ENCODE data around the gene TSEN54. TPM values are rescaled to one million over a fixed set of nuclear protein-coding genes. Genes with fewer than 3 reads are reported as not detected.

TSEN54 gene
- total RNA-seq, 2 experiments from 2014 or later: 55.6 to 60.5 TPM

- DNase-seq: no peak
- H3K27ac Mint-ChIP-seq: no peak overlapping the region
- H3K9me3 Mint-ChIP-seq: no peaks in the 10 kb centered on the region
- peaks cover 5% of the 10 kb centered on the region for H3K36me3 Mint-ChIP-seq (ENCODE audit: low read depth)
- H3K27me3 Mint-ChIP-seq: no peaks in the 10 kb centered on the region
- H3K4me3 Mint-ChIP-seq: no peak overlapping the region
- no peaks in the 10 kb centered on the region for H3K4me1 Mint-ChIP-seq
- ChIA-PET CTCF (interaction anchor here (1.0 kb wide), 1 partner anchor 15 kb away, joined by 4 read pairs; no protein-coding TSS in a partner anchor), POLR2A (no interaction called here)
These were observed 14.1 kb upstream of the TSEN54 start for GRCh38 chr17:75502072-75502720.

GRCh38 chr17:75502721-75503329 lies 13.5 kb upstream of the TSEN54 start:
- CTCF ChIA-PET: interaction anchor here (0.9 to 1.0 kb wide), 2 partner anchors 13 to 15 kb away, joined by 3 to 4 read pairs; partner anchors contain the start of gene TSEN54
- no peak for DNase-seq
- H3K4me3 Mint-ChIP-seq: no peak overlapping the region
- POLR2A ChIA-PET: interaction anchor here (1.0 to 1.4 kb wide), 2 partner anchors 14 to 15 kb away, joined by 4 to 5 read pairs; partner anchors contain the start of gene TSEN54
- H3K27ac Mint-ChIP-seq: no peak overlapping the region
- H3K27me3 Mint-ChIP-seq: no peaks in the 10 kb centered on the region
- H3K9me3 Mint-ChIP-seq: no peaks in the 10 kb centered on the region
- no peaks in the 10 kb centered on the region for H3K4me1 Mint-ChIP-seq
- peaks cover 2% of the 10 kb centered on the region for H3K36me3 Mint-ChIP-seq (ENCODE audit: low read depth)

GRCh38 chr17:75503337-75503950 lies 12.9 kb upstream of the TSEN54 start:
- POLR2A ChIA-PET: interaction anchor here (0.9 to 1.4 kb wide), 3 partner anchors 13 to 16 kb away, joined by 4 to 5 read pairs (median 4); partner anchors contain the start of gene TSEN54
- CTCF ChIA-PET: interaction anchor here (0.9 to 1.1 kb wide), 3 partner anchors 13 to 78 kb away, joined by 3 to 4 read pairs (median 3); partner anchors contain the start of gene TSEN54

GRCh38 chr17:75503976-75504346 lies 12.4 kb upstream of the TSEN54 start:
- no peaks in the 10 kb centered on the region for H3K27me3 Mint-ChIP-seq
- POLR2A ChIA-PET: interaction anchor here (0.9 to 1.4 kb wide), 2 partner anchors 12 to 14 kb away, joined by 4 to 5 read pairs; partner anchors contain the start of gene TSEN54

More at GRCh38 chr17:75503337-75503950, 12.9 kb upstream of the TSEN54 start:
- no peak for DNase-seq
- H3K27ac Mint-ChIP-seq: no peak overlapping the region
- no peaks in the 10 kb centered on the region for H3K27me3 Mint-ChIP-seq
- peaks cover under 1% of the 10 kb centered on the region for H3K36me3 Mint-ChIP-seq (ENCODE audit: low read depth)
- H3K4me3 Mint-ChIP-seq: no peak overlapping the region
- H3K9me3 Mint-ChIP-seq: no peaks in the 10 kb centered on the region
- no peaks in the 10 kb centered on the region for H3K4me1 Mint-ChIP-seq

GRCh38 chr17:75504347-75505151 lies 11.8 kb upstream of the TSEN54 start:
- no peaks in the 10 kb centered on the region for H3K36me3 Mint-ChIP-seq (ENCODE audit: low read depth)
- DNase-seq: peak; percentile 44
- CTCF ChIA-PET: interaction anchor here (0.6 to 1.1 kb wide), 2 partner anchors 75 to 80 kb away, joined by 3 read pairs; no protein-coding TSS in a partner anchor

More at GRCh38 chr17:75503976-75504346, 12.4 kb upstream of the TSEN54 start:
- Mint-ChIP-seq H3K9me3 (no peaks in the 10 kb centered on the region), H3K27ac (no peak overlapping the region), H3K4me3 (no peak overlapping the region), H3K4me1 (no peaks in the 10 kb centered on the region), H3K36me3 (ENCODE audit: low read depth) (no peaks in the 10 kb centered on the region)
- no peak for DNase-seq
- CTCF ChIA-PET: interaction anchor here (1.1 kb wide), 1 partner anchor 79 kb away, joined by 3 read pairs; no protein-coding TSS in a partner anchor

GRCh38 chr17:75505152-75505409 lies 11.2 kb upstream of the TSEN54 start:
- Mint-ChIP-seq H3K4me3 (no peak overlapping the region), H3K27me3 (no peaks in the 10 kb centered on the region), H3K36me3 (ENCODE audit: low read depth) (no peaks in the 10 kb centered on the region), H3K27ac (no peak overlapping the region), H3K9me3 (no peaks in the 10 kb centered on the region), H3K4me1 (no peaks in the 10 kb centered on the region)
- no peak for DNase-seq
- POLR2A ChIA-PET: interaction anchor here (0.8 kb wide), 1 partner anchor 18 kb away, joined by 3 read pairs; no protein-coding TSS in a partner anchor
- CTCF ChIA-PET: interaction anchor here (0.6 kb wide), 1 partner anchor 75 kb away, joined by 3 read pairs; no protein-coding TSS in a partner anchor

More at GRCh38 chr17:75504347-75505151, 11.8 kb upstream of the TSEN54 start:
- no peak overlapping the region for H3K27ac Mint-ChIP-seq
- POLR2A ChIA-PET: interaction anchor here (0.8 to 1.4 kb wide), 2 partner anchors 12 to 17 kb away, joined by 3 to 5 read pairs; partner anchors contain the start of gene TSEN54
- H3K27me3 Mint-ChIP-seq: no peaks in the 10 kb centered on the region
- no peak overlapping the region for H3K4me3 Mint-ChIP-seq
- H3K9me3 Mint-ChIP-seq: no peaks in the 10 kb centered on the region
- no peaks in the 10 kb centered on the region for H3K4me1 Mint-ChIP-seq

- no peaks in the 10 kb centered on the region for H3K36me3 Mint-ChIP-seq (ENCODE audit: low read depth)
- no peaks in the 10 kb centered on the region for H3K27me3 Mint-ChIP-seq
- H3K4me1 Mint-ChIP-seq: no peaks in the 10 kb centered on the region
- no peak overlapping the region for H3K27ac Mint-ChIP-seq
- ChIA-PET CTCF (no interaction called here), POLR2A (no interaction called here)
- H3K4me3 Mint-ChIP-seq: no peak overlapping the region
- no peaks in the 10 kb centered on the region for H3K9me3 Mint-ChIP-seq
- no peak for DNase-seq
These were observed 10.7 kb upstream of the TSEN54 start for GRCh38 chr17:75505640-75506039.

GRCh38 chr17:75506134-75506533 lies 10.2 kb upstream of the TSEN54 start:
- Mint-ChIP-seq H3K4me1 (no peaks in the 10 kb centered on the region), H3K27me3 (no peaks in the 10 kb centered on the region), H3K27ac (no peak overlapping the region), H3K36me3 (ENCODE audit: low read depth) (no peaks in the 10 kb centered on the region), H3K9me3 (no peaks in the 10 kb centered on the region), H3K4me3 (no peak overlapping the region)
- no peak for DNase-seq
- CTCF ChIA-PET: no interaction called here
- POLR2A ChIA-PET: no interaction called here

- no peaks in the 10 kb centered on the region for H3K36me3 Mint-ChIP-seq (ENCODE audit: low read depth)
- no peak overlapping the region for H3K4me3 Mint-ChIP-seq
- no peak overlapping the region for H3K27ac Mint-ChIP-seq
- no peaks in the 10 kb centered on the region for H3K4me1 Mint-ChIP-seq
- no peaks in the 10 kb centered on the region for H3K27me3 Mint-ChIP-seq
- ChIA-PET CTCF (no interaction called here), POLR2A (interaction anchor here (1.4 kb wide), 1 partner anchor 9 kb away, joined by 3 read pairs; no protein-coding TSS in a partner anchor)
- DNase-seq: no peak
- H3K9me3 Mint-ChIP-seq: no peaks in the 10 kb centered on the region
These were observed 9.4 kb upstream of the TSEN54 start for GRCh38 chr17:75506888-75507287.

GRCh38 chr17:75507733-75508719 lies 8.3 kb upstream of the TSEN54 start:
- Mint-ChIP-seq H3K9me3 (no peaks in the 10 kb centered on the region), H3K4me1 (no peaks in the 10 kb centered on the region), H3K27me3 (no peaks in the 10 kb centered on the region), H3K27ac (no peak overlapping the region), H3K4me3 (no peak overlapping the region), H3K36me3 (ENCODE audit: low read depth) (no peaks in the 10 kb centered on the region)
- no peak for DNase-seq
- POLR2A ChIA-PET: interaction anchor here (1.4 kb wide), 1 partner anchor 10 kb away, joined by 3 read pairs; no protein-coding TSS in a partner anchor
- CTCF ChIA-PET: interaction anchor here (0.5 kb wide), 1 partner anchor 96 kb away, joined by 4 read pairs; no protein-coding TSS in a partner anchor

- Mint-ChIP-seq H3K9me3 (no peaks in the 10 kb centered on the region), H3K36me3 (ENCODE audit: low read depth) (no peaks in the 10 kb centered on the region), H3K4me1 (no peaks in the 10 kb centered on the region), H3K4me3 (no peak overlapping the region), H3K27ac (no peak overlapping the region), H3K27me3 (peaks cover 2% of the 10 kb centered on the region)
- ChIA-PET CTCF (no interaction called here), POLR2A (no interaction called here)
- no peak for DNase-seq
These were observed 7.4 kb upstream of the TSEN54 start for GRCh38 chr17:75508931-75509361.

All from activated CD4-positive, alpha-beta memory T cell treated with anti-CD3 and anti-CD28 coated beads, Interleukin-2, amount 10 ng/mL, durations not matched to agents 7 days and 5 days (primary cell).